HG02938 (cell line): Measurements from ENCODE around the gene DYRK1B.
"Not testable (repeated sequence)": the region's sequence is repeated elsewhere in the genome, so short reads cannot be mapped to it uniquely, and the experiment has no call there.

Experiments used
- ATAC-seq: cut with Tn5 transposase; IDR thresholded peaks from one replicate; pipeline ENCODE4 v1.9.1; 2021; ENCODE audit warnings: mild to moderate bottlenecking, moderate library complexity; ENCODE audit not compliant: unreplicated experiment

Gene DYRK1B

GRCh38 chr19:39833464-39834286 lies at the start of gene DYRK1B:
Gene DYRK1B, minus strand, starts transcription at chr19:39834162. Its CDS starts 2,295 bp downstream, at chr19:39831867.
- ATAC-seq, result peak; percentile 82

GRCh38 chr19:39882645-39883044 lies 48.7 kb upstream of the DYRK1B start:
- not testable (repeated sequence) for ATAC-seq

GRCh38 chr19:39881495-39882110 lies 47.6 kb upstream of the DYRK1B start:
- ATAC-seq, result not testable (repeated sequence)

GRCh38 chr19:39880241-39880640 lies 46.3 kb upstream of the DYRK1B start:
- not testable (repeated sequence) for ATAC-seq

GRCh38 chr19:39879796-39880195 lies 45.8 kb upstream of the DYRK1B start:
- ATAC-seq, result not testable (repeated sequence)

GRCh38 chr19:39878866-39879265 lies 44.9 kb upstream of the DYRK1B start:
- ATAC-seq, result not testable (repeated sequence)

- ATAC-seq, result no peak
Observed at GRCh38 chr19:39878398-39878797, 44.4 kb upstream of the DYRK1B start.

- not testable (repeated sequence) for ATAC-seq
Observed at GRCh38 chr19:39877982-39878381, 44.0 kb upstream of the DYRK1B start.

GRCh38 chr19:39877488-39877887 lies 43.5 kb upstream of the DYRK1B start:
- ATAC-seq, result not testable (repeated sequence)

GRCh38 chr19:39876486-39876885 lies 42.5 kb upstream of the DYRK1B start:
- not testable (repeated sequence) for ATAC-seq

- ATAC-seq, result not testable (repeated sequence)
Observed at GRCh38 chr19:39875401-39875864, 41.5 kb upstream of the DYRK1B start.

- no peak for ATAC-seq
Observed at GRCh38 chr19:39874404-39874803, 40.4 kb upstream of the DYRK1B start.

GRCh38 chr19:39873385-39873784 lies 39.4 kb upstream of the DYRK1B start:
- no peak for ATAC-seq

- no peak for ATAC-seq
Observed at GRCh38 chr19:39871886-39872866, 38.2 kb upstream of the DYRK1B start.

GRCh38 chr19:39871362-39871761 lies 37.4 kb upstream of the DYRK1B start:
- no peak for ATAC-seq

GRCh38 chr19:39870171-39870971 lies 36.4 kb upstream of the DYRK1B start:
- no peak for ATAC-seq

GRCh38 chr19:39867952-39868351 lies 34.0 kb upstream of the DYRK1B start:
- ATAC-seq, result no peak

- no peak for ATAC-seq
Observed at GRCh38 chr19:39867133-39867532, 33.2 kb upstream of the DYRK1B start.

GRCh38 chr19:39865953-39866352 lies 32.0 kb upstream of the DYRK1B start:
- no peak for ATAC-seq

- no peak for ATAC-seq
Observed at GRCh38 chr19:39865186-39865585, 31.2 kb upstream of the DYRK1B start.
